Skin epidermis (tissue), 12 donors: ENCODE data around the gene CDC42EP5.

Experiments used
- H3K27ac ChIP-seq, 21 experiments: fragments of 200-600 bp; sonication (generic) in 11 of 21; one replicate each; pipeline ENCODE4 v1.5.0; 2020; ENCODE audit warnings: mild to moderate bottlenecking in 3 of 21, inconsistent platforms in 2 of 21, moderate library complexity in 2 of 21
- H3K4me3 ChIP-seq, 7 experiments: fragments of 200-600 bp; sonication (generic) in 2 of 7; one replicate each; pipeline ENCODE4 v1.5.0; 2020; ENCODE audit warnings: inconsistent platforms in 2 of 7, mild to moderate bottlenecking in 2 of 7, moderate library complexity in 1 of 7

The CDC42EP5 gene

DNA sequence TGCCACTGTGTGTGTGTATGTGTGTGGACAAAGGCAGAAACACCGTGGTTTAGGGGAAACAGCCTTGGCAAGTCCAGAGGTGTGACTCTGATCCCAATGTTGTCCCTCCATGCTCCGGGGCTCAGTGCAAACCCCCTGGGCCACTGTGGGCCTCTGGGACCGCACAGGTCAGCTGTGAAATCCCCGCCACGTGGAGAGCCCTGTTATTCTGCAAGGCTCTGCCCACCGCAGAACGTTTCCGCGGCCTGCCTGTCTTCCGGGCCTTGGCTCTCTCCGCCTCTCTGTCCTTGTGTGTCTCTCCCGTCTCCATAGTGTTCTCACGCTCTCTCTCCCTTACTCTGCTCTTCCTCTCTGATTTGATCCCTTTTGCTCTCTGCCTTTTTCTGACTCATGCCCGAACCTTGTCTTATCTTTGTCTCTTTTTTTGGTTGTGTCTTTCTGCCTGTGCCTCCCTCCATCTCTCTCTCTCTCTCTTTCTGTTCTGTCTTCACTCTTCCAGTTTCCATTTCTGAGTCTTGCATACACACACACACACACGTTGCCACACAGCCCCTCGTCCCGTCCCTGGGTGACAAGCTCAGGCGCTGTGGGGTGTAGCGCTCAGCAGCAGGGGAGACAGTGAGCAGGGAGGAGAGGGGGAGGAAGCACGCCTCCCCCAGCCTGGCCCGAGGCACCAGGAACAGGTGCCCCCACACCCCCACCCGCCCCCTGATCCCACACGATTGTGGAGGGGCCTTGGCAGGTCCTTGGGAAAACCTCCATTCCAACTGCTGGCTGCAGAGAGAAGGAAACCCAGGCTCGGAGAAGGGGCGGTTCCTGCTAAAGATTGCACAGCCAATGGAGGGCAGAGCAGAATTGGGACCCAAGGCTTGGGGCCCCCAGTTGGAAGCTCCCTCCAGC, 54.8 kb downstream of the CDC42EP5 start:
- no peak overlapping the region for H3K4me3 ChIP-seq
- no peak overlapping the region for H3K27ac ChIP-seq

DNA sequence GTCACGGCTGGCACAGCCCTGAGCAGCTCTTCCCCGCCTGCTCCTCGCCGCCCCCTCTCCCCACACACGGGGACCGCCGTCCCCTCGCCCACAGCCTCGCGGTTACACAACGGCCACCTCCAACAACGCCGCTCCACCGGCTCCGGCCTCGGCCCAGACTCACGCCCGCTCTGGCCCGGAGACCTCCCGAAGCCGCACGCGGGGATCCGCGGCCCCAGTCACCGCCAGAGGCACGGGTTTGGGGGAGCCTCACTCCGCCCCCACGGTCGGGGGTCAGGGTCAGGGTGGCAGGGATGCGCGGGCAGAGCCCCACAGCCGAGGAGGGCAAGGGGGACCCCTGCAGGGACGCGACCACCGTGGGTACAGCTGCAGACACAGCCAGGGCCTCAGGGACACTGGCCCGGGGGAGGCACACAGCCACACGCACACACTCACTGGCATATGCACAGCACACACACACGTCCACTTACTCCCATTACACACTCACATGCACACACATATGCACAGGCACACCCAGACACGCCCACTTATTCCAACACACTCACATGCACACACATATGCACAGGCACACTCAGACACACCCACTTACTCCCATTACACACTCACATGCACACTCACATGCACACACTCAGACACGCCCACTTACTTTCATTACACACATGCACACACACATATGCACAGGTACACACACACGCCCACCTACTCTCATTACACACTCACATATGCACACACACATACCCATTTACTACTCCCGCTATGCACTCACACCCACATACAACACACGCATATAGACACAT, 56.2 kb downstream of the CDC42EP5 start:
- H3K4me3 ChIP-seq: no peak overlapping the region

DNA sequence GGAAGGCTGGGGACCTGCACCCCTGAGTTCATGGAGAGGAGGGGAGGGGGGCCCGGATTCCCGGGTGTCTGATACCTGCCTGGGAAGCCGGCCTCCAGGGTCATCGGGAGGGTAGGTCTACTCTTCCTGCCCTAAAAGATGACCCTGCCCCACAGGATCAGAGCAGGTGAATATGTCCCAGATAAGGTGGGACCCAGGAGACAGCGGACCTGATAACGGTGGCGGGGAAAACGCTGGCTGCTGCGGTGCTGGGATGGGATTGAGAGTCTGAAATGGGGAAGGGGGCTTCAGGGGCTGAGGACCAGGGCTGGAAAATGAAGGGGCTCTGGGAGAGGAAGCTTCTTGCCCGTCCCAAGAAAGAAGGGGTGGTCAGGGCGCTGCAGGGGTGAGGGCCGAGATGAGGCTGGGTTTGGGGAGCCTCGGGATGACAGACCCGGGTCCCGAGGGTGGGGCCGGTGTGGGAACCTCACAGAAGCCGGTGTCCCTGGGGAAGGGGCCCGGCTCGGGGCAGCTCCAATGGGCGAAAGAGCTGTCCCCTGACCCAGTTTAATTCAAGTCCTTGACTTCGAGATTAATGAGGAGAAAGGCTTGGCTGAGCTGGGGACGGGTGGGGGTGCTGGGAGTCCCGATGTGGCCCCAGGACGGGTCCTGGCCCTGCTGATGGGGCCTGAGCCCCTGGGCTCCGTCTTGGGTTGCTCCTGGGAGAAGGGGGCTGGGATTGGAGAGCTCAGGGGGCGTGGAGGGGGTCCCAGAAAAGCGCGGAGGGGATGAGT, 57.0 kb downstream of the CDC42EP5 start:
- peak overlapping the region in 1 of 7 experiments; percentile 8 for H3K4me3 ChIP-seq
- H3K27ac ChIP-seq: peak overlapping the region in 1 of 21 experiments; percentile 18

More for the DNA sequence above, 56.2 kb downstream of the CDC42EP5 start:
- H3K27ac ChIP-seq: no peak overlapping the region

DNA sequence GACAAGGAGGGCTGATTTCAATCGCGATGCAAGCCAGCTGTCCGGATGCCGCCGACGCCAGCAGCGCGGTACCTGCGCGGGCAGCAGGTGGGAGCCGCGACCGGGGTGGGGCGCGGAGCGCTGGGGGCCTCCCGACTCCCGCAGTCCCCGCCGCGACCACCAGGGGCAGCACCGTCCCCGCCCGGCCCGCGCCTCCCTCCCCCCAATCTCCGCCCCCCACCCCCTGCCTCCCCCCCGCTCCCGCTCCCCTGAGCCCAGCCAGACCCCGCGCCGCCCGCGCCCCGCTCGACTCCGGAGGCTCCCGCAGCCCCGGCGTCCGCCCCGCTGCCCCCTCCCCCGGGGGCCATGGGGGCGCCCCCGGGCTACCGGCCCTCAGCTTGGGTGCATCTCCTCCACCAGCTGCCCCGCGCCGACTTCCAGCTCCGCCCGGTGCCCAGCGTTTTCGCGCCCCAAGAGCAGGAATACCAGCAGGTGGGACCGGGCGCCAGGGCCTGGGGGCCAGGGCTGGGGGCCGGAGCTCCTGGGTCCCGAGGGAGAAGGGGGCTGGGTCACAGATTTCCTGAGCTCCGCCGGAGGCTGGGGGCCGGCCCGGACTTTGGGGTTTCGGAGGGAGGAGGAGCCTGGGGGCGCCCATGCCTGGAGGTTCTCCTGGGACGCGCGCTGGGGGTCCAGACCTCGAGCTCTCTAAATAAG, 57.7 kb downstream of the CDC42EP5 start, which contains the start of gene TTYH1:
TTYH1 (plus strand) TSS at position 257 of the 693 bp plus-strand sequence; CDS start at position 346, 89 bp downstream.
- H3K27ac ChIP-seq: peak within 1 kb of the TSS in 1 of 21 experiments; percentile 18
- peak within 1 kb of the TSS in 1 of 7 experiments; percentile 8 for H3K4me3 ChIP-seq
